GM12878 (cell line): ENCODE measurements around the gene TLR9. TPM values are rescaled to one million over a fixed set of nuclear protein-coding genes. Genes with fewer than 3 reads are reported as not detected.

ENCODE experiments used
- ATAC-seq: fragments of 200-7000 bp; cut with Tn5 transposase; 3 replicates; pipeline ENCODE4 v1.9.1; 2020; ENCODE audit warnings: mild to moderate bottlenecking, moderate library complexity
- BruUV-seq: library from RNA; stranded (reverse); fragments of 400-500 nt; replicated peaks from 2 replicates; lab custom pipeline; 2021; lab: Mats Ljungman, UMichigan
- CTCF ChIA-PET: fragments of 300-600 bp; sonication (Branson Sonifier 250); formaldehyde crosslinking; extraction: SDS; loops from one replicate; lab custom pipeline; 2021; ENCODE audit warnings: inconsistent platforms; lab: Yijun Ruan, JAX
- POLR2A ChIA-PET: fragments of 350-600 bp; formaldehyde crosslinking; extraction: SDS; loops from one replicate; lab custom pipeline; 2021; ENCODE audit warnings: inconsistent platforms; lab: Charles Lee
- RAD21 ChIA-PET: fragments of 300-600 bp; sonication (Branson Sonifier 250); formaldehyde crosslinking; loops from one replicate; lab custom pipeline; 2023; ENCODE audit warnings: antibody characterized with exemption; ENCODE audit not compliant: unreplicated experiment; lab: Charles Lee
- SMC1A ChIA-PET: fragments of 300-600 bp; sonication (Branson Sonifier 250); formaldehyde crosslinking; loops from one replicate; lab custom pipeline; 2023; ENCODE audit not compliant: unreplicated experiment, uncharacterized antibody; lab: Charles Lee
- DNase-seq: peaks from one replicate; pipeline ENCODE4 v3.0.0-alpha.2; 2011; ENCODE audit warnings: low read depth, low spot score
- FAIRE-seq: peaks from 3 replicates; lab custom pipeline; 2011; peaks lifted over from hg19 to GRCh38; lab: Jason Lieb, UNC
- H2AFZ ChIP-seq: 2 replicates; pipeline ENCODE4 v1.6.0; 2011; ENCODE audit warnings: low read depth, low read length, control low read depth; ENCODE audit not compliant: control insufficient read depth
- H3K27ac ChIP-seq: 2 replicates; pipeline ENCODE4 v1.5.1; 2011; ENCODE audit warnings: control low read depth; ENCODE audit not compliant: control insufficient read depth, insufficient read depth
- H3K27me3 ChIP-seq, 2 experiments: replicated peaks in 1 of 2; 2 replicates each; pipeline versions ENCODE4 v1.6.0 to v1.6.1; 2011; ENCODE audit warnings: low read length in 1 of 2; ENCODE audit not compliant: control insufficient read depth in 2 of 2, insufficient read depth in 2 of 2
- H3K36me3 ChIP-seq, 2 experiments: 2 replicates each; pipeline ENCODE4 v1.5.1; 2011; ENCODE audit warnings: low read length in 1 of 2; ENCODE audit not compliant: control insufficient read depth in 2 of 2, insufficient read depth in 2 of 2
- H3K4me1 ChIP-seq: 2 replicates; pipeline ENCODE4 v1.6.1; 2011; ENCODE audit warnings: mild to moderate bottlenecking, low read length, moderate library complexity, mixed read lengths; ENCODE audit not compliant: control insufficient read depth, insufficient read depth
- H3K4me2 ChIP-seq: 2 replicates; pipeline ENCODE4 v1.6.0; 2011; ENCODE audit warnings: control low read depth; ENCODE audit not compliant: control insufficient read depth, insufficient read depth
- H3K4me3 ChIP-seq: fragments of 200-600 bp; sonication (generic); 2 replicates; pipeline ENCODE4 v1.5.1; 2016
- H3K79me2 ChIP-seq: 2 replicates; pipeline ENCODE4 v1.6.0; 2011; ENCODE audit warnings: low read length; ENCODE audit not compliant: control insufficient read depth, insufficient read depth
- H3K9ac ChIP-seq: 2 replicates; pipeline ENCODE4 v1.8.0; 2011; ENCODE audit warnings: low read length, control low read depth, mixed read lengths; ENCODE audit not compliant: control insufficient read depth, insufficient read depth
- H3K9me3 ChIP-seq: replicated peaks from 3 replicates; pipeline ENCODE4 v1.5.1; 2011; ENCODE audit warnings: mild to moderate bottlenecking, low read length; ENCODE audit not compliant: control insufficient read depth, insufficient read depth
- H4K20me1 ChIP-seq: 2 replicates; pipeline ENCODE4 v1.6.0; 2011; ENCODE audit not compliant: control insufficient read depth, insufficient read depth
- BMI1 ChIP-seq: fragments of 450-650 bp; IDR thresholded peaks from 2 replicates; pipeline ENCODE4 v1.6.1; 2016; ENCODE audit warnings: mild to moderate bottlenecking, moderate library complexity, borderline replicate concordance
- CREB1 ChIP-seq: IDR thresholded peaks from 2 replicates; pipeline ENCODE4 v1.6.1; 2012; ENCODE audit warnings: low read depth, mild to moderate bottlenecking, inconsistent platforms
- DPF2 ChIP-seq: fragments of 450-650 bp; IDR thresholded peaks from 2 replicates; pipeline ENCODE4 v1.6.1; 2017; ENCODE audit warnings: mild to moderate bottlenecking
- HDGF ChIP-seq: fragments of 450-650 bp; IDR thresholded peaks from 2 replicates; pipeline ENCODE4 v1.6.1; 2016; ENCODE audit warnings: antibody characterized with exemption
- MAX ChIP-seq: IDR thresholded peaks from 2 replicates; pipeline ENCODE4 v1.6.1; 2012; ENCODE audit warnings: low read depth, low read length, improper control_type of control experiment
- MEF2B ChIP-seq: fragments of 450-650 bp; IDR thresholded peaks from 2 replicates; pipeline ENCODE4 v1.6.1; 2018; ENCODE audit warnings: mild to moderate bottlenecking, moderate library complexity; ENCODE audit not compliant: partially characterized antibody, poor library complexity, severe bottlenecking
- MYC ChIP-seq: IDR thresholded peaks from 2 replicates; pipeline ENCODE4 v1.6.1; 2011; ENCODE audit warnings: mild to moderate bottlenecking, low read length, moderate library complexity, inconsistent platforms; ENCODE audit not compliant: insufficient read depth, insufficient replicate concordance, insufficient read length, severe bottlenecking
- PAX5 ChIP-seq: IDR thresholded peaks from 2 replicates; pipeline ENCODE4 v1.6.1; 2011; ENCODE audit warnings: low read depth, low read length, borderline replicate concordance
- POU2F2 ChIP-seq: IDR thresholded peaks from 3 replicates; pipeline ENCODE4 v1.6.1; 2011; ENCODE audit warnings: low read depth, mild to moderate bottlenecking, low read length, borderline replicate concordance
- RB1 ChIP-seq: fragments of 450-650 bp; formaldehyde crosslinking; IDR thresholded peaks from 2 replicates; pipeline ENCODE4 v1.6.1; 2017; ENCODE audit warnings: mild to moderate bottlenecking, borderline replicate concordance
- SMC3 ChIP-seq: IDR thresholded peaks from 2 replicates; pipeline ENCODE4 v1.6.1; 2011; ENCODE audit warnings: low read length, improper control_type of control experiment, borderline replicate concordance
- SPI1 ChIP-seq: IDR thresholded peaks from 2 replicates; pipeline ENCODE4 v1.6.1; 2011; ENCODE audit warnings: low read depth, mild to moderate bottlenecking, low read length, moderate library complexity, borderline replicate concordance; ENCODE audit not compliant: insufficient read depth
- ZNF217 ChIP-seq: fragments of 450-650 bp; IDR thresholded peaks from 2 replicates; pipeline ENCODE4 v1.6.1; 2017; ENCODE audit warnings: antibody characterized with exemption, mild to moderate bottlenecking
- WGBS: methylation state at CpG from one replicate; pipeline ENCODE4 v1.1.6; 2016; ENCODE audit warnings: low lambda C conversion rate; ENCODE audit not compliant: insufficient replicate concordance, insufficient coverage; ENCODE audit errors: missing lambda C conversion rate; 5-methylcytosine and 5-hydroxymethylcytosine counted together
- in situ Hi-C: fragments of 300-500 bp; cut with MboI; formaldehyde crosslinking; loops from 9 replicates; pipeline ENCODE4 v1.14.3; 2018; ENCODE audit warnings: mixed read lengths
- intact Hi-C: fragments of 100-400 bp; cut with micrococcal nuclease; formaldehyde crosslinking; loops from one replicate; pipeline ENCODE4 v1.14.2; 2022; ENCODE audit not compliant: unreplicated experiment
- polyA plus RNA-seq, 11 experiments: library from polyadenylated mRNA; depleted of rRNA in 4 of 11; unstranded in 6 of 11; stranded (reverse) in 5 of 11; fragments of >200 nt; fragmentation: Nextera tagmentation in 4 of 11; fragmentation: Illumina TruSeq in 1 of 11; extraction: Ambion mirVana in 4 of 11; extraction: Trizol in 1 of 11; gene quantifications; 1 replicate in 1 of 11; 2 replicates in 10 of 11; pipeline versions ENCODE4 v1.2.1 to v1.2.3, GENCODE V29; 2011 to 2016; ENCODE audit warnings: inconsistent platforms in 2 of 11, missing spikeins in 2 of 11, low read depth in 1 of 11
- total RNA-seq, 4 experiments: library from RNA; depleted of rRNA in 3 of 4; stranded (reverse); fragments of >200 nt in 3 of 4; fragmentation: Illumina TruSeq in 1 of 4; extraction: Trizol in 1 of 4; gene quantifications; 2 replicates each; pipeline versions ENCODE4 v1.2.1 to v1.2.3, GENCODE V29; 2013 to 2021
- TF ChIP-seq, protein P1 (sequence below): IDR thresholded peaks from 2 replicates; pipeline ENCODE4 v1.6.1; 2012; ENCODE audit warnings: improper control_type of control experiment, low read depth, low read length; ENCODE audit not compliant: insufficient replicate concordance
- TF ChIP-seq, protein P2 (sequence below): fragments of 150-350 bp; IDR thresholded peaks from 2 replicates; pipeline ENCODE4 v1.6.1; 2014; ENCODE audit warnings: mild to moderate bottlenecking, low read depth, low read length

TLR9 gene
- total and polyA plus RNA-seq, 10 of the 15 experiments (the other 5 are each of a cell fraction or from before 2014, with no cell fraction given) = 0.10 to 4.8 (median 0.53) TPM; not detected in 1

GRCh38 chr3:52205727-52206372 lies 19.6 kb downstream of the TLR9 start:
- ATAC-seq (no peak), FAIRE-seq (no peak), DNase-seq (no peak)
- Histone ChIP-seq H3K9me3 (no peaks in the 10 kb centered on the region), H3K27ac (no peak overlapping the region), H2AFZ (no peak overlapping the region), H3K4me1 (peaks cover 16% of the 10 kb centered on the region; the same call in 1 of the 2 replicates), H3K4me2 (no peak overlapping the region), H3K4me3 (no peak overlapping the region), H3K27me3 (no peaks in the 10 kb centered on the region), H4K20me1 (no peaks in the 10 kb centered on the region), H3K36me3 (peaks cover 11 to 43% of the 10 kb centered on the region in 2 experiments), H3K79me2 (peaks cover 5% of the 10 kb centered on the region), H3K9ac (no peak overlapping the region)
- ChIA-PET CTCF (interaction anchor here (1.0 to 7.2 kb wide), 9 partner anchors 9 to 205 kb away, joined by 3 to 59 read pairs (median 4); no protein-coding TSS in a partner anchor), RAD21 (interaction anchor here (1.0 kb wide), 1 partner anchor 52 kb away, joined by 3 read pairs; the partner anchor contains the start of gene POC1A), POLR2A (interaction anchor here (1.0 to 1.4 kb wide), 4 partner anchors 10 to 51 kb away, joined by 3 to 4 read pairs (median 4); partner anchors contain the start of gene TWF2), SMC1A (interaction anchor here (1.0 to 2.3 kb wide), 3 partner anchors 9 to 20 kb away, joined by 4 to 16 read pairs (median 5); partner anchors contain the start of gene TLR9)
- WGBS = 89% methylated on average over 6 of the region's 6 CpGs
- BruUV-seq = no TSS peak
- intact Hi-C loops = no loop called here
- in situ Hi-C loops = no loop called here
- TF ChIP-seq POU2F2 = no peak
- no peak for TF ChIP-seq RB1
- TF ChIP-seq SPI1 = no peak
- TF ChIP-seq PAX5 = no peak
- TF ChIP-seq, protein P1, sequence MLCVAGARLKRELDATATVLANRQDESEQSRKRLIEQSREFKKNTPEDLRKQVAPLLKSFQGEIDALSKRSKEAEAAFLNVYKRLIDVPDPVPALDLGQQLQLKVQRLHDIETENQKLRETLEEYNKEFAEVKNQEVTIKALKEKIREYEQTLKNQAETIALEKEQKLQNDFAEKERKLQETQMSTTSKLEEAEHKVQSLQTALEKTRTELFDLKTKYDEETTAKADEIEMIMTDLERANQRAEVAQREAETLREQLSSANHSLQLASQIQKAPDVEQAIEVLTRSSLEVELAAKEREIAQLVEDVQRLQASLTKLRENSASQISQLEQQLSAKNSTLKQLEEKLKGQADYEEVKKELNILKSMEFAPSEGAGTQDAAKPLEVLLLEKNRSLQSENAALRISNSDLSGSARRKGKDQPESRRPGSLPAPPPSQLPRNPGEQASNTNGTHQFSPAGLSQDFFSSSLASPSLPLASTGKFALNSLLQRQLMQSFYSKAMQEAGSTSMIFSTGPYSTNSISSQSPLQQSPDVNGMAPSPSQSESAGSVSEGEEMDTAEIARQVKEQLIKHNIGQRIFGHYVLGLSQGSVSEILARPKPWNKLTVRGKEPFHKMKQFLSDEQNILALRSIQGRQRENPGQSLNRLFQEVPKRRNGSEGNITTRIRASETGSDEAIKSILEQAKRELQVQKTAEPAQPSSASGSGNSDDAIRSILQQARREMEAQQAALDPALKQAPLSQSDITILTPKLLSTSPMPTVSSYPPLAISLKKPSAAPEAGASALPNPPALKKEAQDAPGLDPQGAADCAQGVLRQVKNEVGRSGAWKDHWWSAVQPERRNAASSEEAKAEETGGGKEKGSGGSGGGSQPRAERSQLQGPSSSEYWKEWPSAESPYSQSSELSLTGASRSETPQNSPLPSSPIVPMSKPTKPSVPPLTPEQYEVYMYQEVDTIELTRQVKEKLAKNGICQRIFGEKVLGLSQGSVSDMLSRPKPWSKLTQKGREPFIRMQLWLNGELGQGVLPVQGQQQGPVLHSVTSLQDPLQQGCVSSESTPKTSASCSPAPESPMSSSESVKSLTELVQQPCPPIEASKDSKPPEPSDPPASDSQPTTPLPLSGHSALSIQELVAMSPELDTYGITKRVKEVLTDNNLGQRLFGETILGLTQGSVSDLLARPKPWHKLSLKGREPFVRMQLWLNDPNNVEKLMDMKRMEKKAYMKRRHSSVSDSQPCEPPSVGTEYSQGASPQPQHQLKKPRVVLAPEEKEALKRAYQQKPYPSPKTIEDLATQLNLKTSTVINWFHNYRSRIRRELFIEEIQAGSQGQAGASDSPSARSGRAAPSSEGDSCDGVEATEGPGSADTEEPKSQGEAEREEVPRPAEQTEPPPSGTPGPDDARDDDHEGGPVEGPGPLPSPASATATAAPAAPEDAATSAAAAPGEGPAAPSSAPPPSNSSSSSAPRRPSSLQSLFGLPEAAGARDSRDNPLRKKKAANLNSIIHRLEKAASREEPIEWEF = no peak
- TF ChIP-seq, protein P2, sequence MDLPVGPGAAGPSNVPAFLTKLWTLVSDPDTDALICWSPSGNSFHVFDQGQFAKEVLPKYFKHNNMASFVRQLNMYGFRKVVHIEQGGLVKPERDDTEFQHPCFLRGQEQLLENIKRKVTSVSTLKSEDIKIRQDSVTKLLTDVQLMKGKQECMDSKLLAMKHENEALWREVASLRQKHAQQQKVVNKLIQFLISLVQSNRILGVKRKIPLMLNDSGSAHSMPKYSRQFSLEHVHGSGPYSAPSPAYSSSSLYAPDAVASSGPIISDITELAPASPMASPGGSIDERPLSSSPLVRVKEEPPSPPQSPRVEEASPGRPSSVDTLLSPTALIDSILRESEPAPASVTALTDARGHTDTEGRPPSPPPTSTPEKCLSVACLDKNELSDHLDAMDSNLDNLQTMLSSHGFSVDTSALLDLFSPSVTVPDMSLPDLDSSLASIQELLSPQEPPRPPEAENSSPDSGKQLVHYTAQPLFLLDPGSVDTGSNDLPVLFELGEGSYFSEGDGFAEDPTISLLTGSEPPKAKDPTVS = no peak
- no peak for TF ChIP-seq HDGF
- TF ChIP-seq CREB1 = no peak
- TF ChIP-seq BMI1 = no peak
- no peak for TF ChIP-seq ZNF217
- TF ChIP-seq MYC = no peak
- no peak for TF ChIP-seq MEF2B
- TF ChIP-seq DPF2 = no peak
- no peak for TF ChIP-seq SMC3
- no peak for TF ChIP-seq MAX
